ENCODE results near the gene ATAD2B.

GRCh38 chr2:23793476-23793875 lies 133.4 kb downstream of the ATAD2B start:
- TF ChIP-seq, protein P1, sequence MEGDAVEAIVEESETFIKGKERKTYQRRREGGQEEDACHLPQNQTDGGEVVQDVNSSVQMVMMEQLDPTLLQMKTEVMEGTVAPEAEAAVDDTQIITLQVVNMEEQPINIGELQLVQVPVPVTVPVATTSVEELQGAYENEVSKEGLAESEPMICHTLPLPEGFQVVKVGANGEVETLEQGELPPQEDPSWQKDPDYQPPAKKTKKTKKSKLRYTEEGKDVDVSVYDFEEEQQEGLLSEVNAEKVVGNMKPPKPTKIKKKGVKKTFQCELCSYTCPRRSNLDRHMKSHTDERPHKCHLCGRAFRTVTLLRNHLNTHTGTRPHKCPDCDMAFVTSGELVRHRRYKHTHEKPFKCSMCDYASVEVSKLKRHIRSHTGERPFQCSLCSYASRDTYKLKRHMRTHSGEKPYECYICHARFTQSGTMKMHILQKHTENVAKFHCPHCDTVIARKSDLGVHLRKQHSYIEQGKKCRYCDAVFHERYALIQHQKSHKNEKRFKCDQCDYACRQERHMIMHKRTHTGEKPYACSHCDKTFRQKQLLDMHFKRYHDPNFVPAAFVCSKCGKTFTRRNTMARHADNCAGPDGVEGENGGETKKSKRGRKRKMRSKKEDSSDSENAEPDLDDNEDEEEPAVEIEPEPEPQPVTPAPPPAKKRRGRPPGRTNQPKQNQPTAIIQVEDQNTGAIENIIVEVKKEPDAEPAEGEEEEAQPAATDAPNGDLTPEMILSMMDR (IDR thresholded peaks at IDR 0.05; ENCODE audit: low read length), result no peak
- no peak for TF ChIP-seq EZH2 (IDR thresholded peaks at IDR 0.05; ENCODE audit: borderline replicate concordance, low read length)

Measured in OCI-LY1 (cell line).